NB4 (cell line): ENCODE results near the gene NBEAL2.

Experiments used
- CTCF ChIP-seq: IDR thresholded peaks from one replicate; pipeline ENCODE4 v1.5.1; 2012; ENCODE audit warnings: low read depth, low read length
- MYC ChIP-seq: IDR thresholded peaks from 2 replicates; pipeline ENCODE4 v1.6.1; 2011; ENCODE audit warnings: low read depth, low read length
- POLR2A ChIP-seq: IDR thresholded peaks from 2 replicates; pipeline ENCODE4 v1.6.1; 2011; ENCODE audit warnings: mild to moderate bottlenecking; ENCODE audit not compliant: insufficient read length; ENCODE audit errors: extremely low read depth
- TF ChIP-seq, protein P1 (sequence below): IDR thresholded peaks from 2 replicates; pipeline ENCODE4 v1.6.1; 2011; ENCODE audit warnings: low read depth, low read length

- TF ChIP-seq CTCF (no peak), POLR2A (no peak), MYC (no peak)
- TF ChIP-seq, protein P1, sequence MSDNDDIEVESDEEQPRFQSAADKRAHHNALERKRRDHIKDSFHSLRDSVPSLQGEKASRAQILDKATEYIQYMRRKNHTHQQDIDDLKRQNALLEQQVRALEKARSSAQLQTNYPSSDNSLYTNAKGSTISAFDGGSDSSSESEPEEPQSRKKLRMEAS, result no peak
Measured at GRCh38 chr3:46933261-46933660, 46.2 kb upstream of the NBEAL2 start.
